ENCODE results near the gene C20orf204. TPM values are rescaled to one million over a fixed set of nuclear protein-coding genes. Genes with fewer than 3 reads are reported as not detected.

The C20orf204 gene
- total RNA-seq, 1 donor from 2014 or later: 0.52 TPM

GRCh38 chr20:64063389-64064144, 27.6 kb downstream of the C20orf204 start:
- Histone ChIP-seq H3K36me3 (ENCODE audit: control insufficient read depth in 3 of 3, insufficient read depth in 3 of 3, low read length in 3 of 3) (no peaks in the 10 kb centered on the region), H3K9ac (ENCODE audit: low read depth in 1 of 3, low read length in 3 of 3) (peak overlapping the region; percentile 76 to 89 (median 76)), H3K27ac (ENCODE audit: low read depth, low read length) (peak overlapping the region; percentile 25), H3K4me3 (ENCODE audit: low read length in 3 of 3) (peak overlapping the region; percentile 78 to 85 (median 82)), H3K27me3 (ENCODE audit: control insufficient read depth in 3 of 3, insufficient read depth in 3 of 3, low read length in 3 of 3) (no peaks in the 10 kb centered on the region), H3K4me1 (ENCODE audit: control insufficient read depth in 3 of 3, insufficient read depth in 3 of 3, low read length in 3 of 3) (peaks cover 16 to 28% (median 27%) of the 10 kb centered on the region in 3 donors), H3K9me3 (ENCODE audit: control insufficient read depth in 3 of 3, low read length in 3 of 3) (no peaks in the 10 kb centered on the region)

- peak overlapping the region; percentile 76 to 89 (median 76) for H3K9ac ChIP-seq (ENCODE audit: low read depth in 1 of 3, low read length in 3 of 3)
- H3K4me1 ChIP-seq (ENCODE audit: control insufficient read depth in 3 of 3, insufficient read depth in 3 of 3, low read length in 3 of 3): peaks cover 16 to 28% (median 27%) of the 10 kb centered on the region in 3 donors
- H3K36me3 ChIP-seq (ENCODE audit: control insufficient read depth in 3 of 3, insufficient read depth in 3 of 3, low read length in 3 of 3): no peaks in the 10 kb centered on the region
- H3K9me3 ChIP-seq (ENCODE audit: control insufficient read depth in 3 of 3, low read length in 3 of 3): no peaks in the 10 kb centered on the region
- peak overlapping the region; percentile 78 to 85 (median 82) for H3K4me3 ChIP-seq (ENCODE audit: low read length in 3 of 3)
- H3K27me3 ChIP-seq (ENCODE audit: control insufficient read depth in 3 of 3, insufficient read depth in 3 of 3, low read length in 3 of 3): no peaks in the 10 kb centered on the region
- H3K27ac ChIP-seq (ENCODE audit: low read depth, low read length): no peak overlapping the region
These were observed 28.2 kb downstream of the C20orf204 start for GRCh38 chr20:64064145-64064698.

- Histone ChIP-seq H3K27ac (ENCODE audit: low read depth, low read length) (no peak overlapping the region), H3K36me3 (ENCODE audit: control insufficient read depth in 3 of 3, insufficient read depth in 3 of 3, low read length in 3 of 3) (no peaks in the 10 kb centered on the region), H3K4me3 (ENCODE audit: low read length in 3 of 3) (no peak overlapping the region), H3K4me1 (ENCODE audit: control insufficient read depth in 3 of 3, insufficient read depth in 3 of 3, low read length in 3 of 3) (peaks cover 16 to 30% (median 27%) of the 10 kb centered on the region in 3 donors), H3K9me3 (ENCODE audit: control insufficient read depth in 3 of 3, low read length in 3 of 3) (no peaks in the 10 kb centered on the region), H3K9ac (ENCODE audit: low read depth in 1 of 3, low read length in 3 of 3) (peak overlapping the region in 2 of 3 donors; percentile 8 to 54), H3K27me3 (ENCODE audit: control insufficient read depth in 3 of 3, insufficient read depth in 3 of 3, low read length in 3 of 3) (no peaks in the 10 kb centered on the region)
These were observed 29.3 kb downstream of the C20orf204 start for GRCh38 chr20:64065062-64065973.

DNA sequence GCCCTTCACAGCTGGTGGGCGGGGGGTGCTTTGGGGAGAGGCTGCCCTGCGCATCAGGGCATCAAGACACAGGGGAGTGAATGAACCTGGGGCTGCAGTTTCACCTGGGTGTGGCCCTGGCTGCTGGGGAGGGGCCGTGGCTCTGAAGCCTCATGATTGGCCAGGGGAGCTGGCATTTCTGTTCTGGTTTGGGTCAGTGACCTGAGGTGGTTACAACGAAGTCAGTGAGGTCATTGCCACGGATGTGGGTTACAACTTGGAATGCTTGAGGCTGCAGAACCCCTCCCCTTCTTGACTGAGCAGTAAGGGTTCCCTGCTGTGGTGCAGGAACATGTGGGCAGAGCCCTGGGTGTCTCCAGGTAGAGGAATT, 30.0 kb downstream of the C20orf204 start:
- H3K36me3 ChIP-seq (ENCODE audit: control insufficient read depth in 3 of 3, insufficient read depth in 3 of 3, low read length in 3 of 3): no peaks in the 10 kb centered on the region
- no peak overlapping the region for H3K4me3 ChIP-seq (ENCODE audit: low read length in 3 of 3)
- H3K27me3 ChIP-seq (ENCODE audit: control insufficient read depth in 3 of 3, insufficient read depth in 3 of 3, low read length in 3 of 3): no peaks in the 10 kb centered on the region
- H3K9me3 ChIP-seq (ENCODE audit: control insufficient read depth in 3 of 3, low read length in 3 of 3): no peaks in the 10 kb centered on the region
- no peak overlapping the region for H3K9ac ChIP-seq (ENCODE audit: low read depth in 1 of 3, low read length in 3 of 3)
- peaks cover 16 to 30% (median 27%) of the 10 kb centered on the region in 3 donors for H3K4me1 ChIP-seq (ENCODE audit: control insufficient read depth in 3 of 3, insufficient read depth in 3 of 3, low read length in 3 of 3)
- no peak overlapping the region for H3K27ac ChIP-seq (ENCODE audit: low read depth, low read length)

- Histone ChIP-seq H3K36me3 (ENCODE audit: control insufficient read depth in 3 of 3, insufficient read depth in 3 of 3, low read length in 3 of 3) (peaks cover 0 to 1% (median 0%) of the 10 kb centered on the region in 3 donors), H3K27me3 (ENCODE audit: control insufficient read depth in 3 of 3, insufficient read depth in 3 of 3, low read length in 3 of 3) (no peaks in the 10 kb centered on the region), H3K4me3 (ENCODE audit: low read length in 3 of 3) (no peak overlapping the region), H3K9me3 (ENCODE audit: control insufficient read depth in 3 of 3, low read length in 3 of 3) (no peaks in the 10 kb centered on the region), H3K27ac (ENCODE audit: low read depth, low read length) (no peak overlapping the region), H3K9ac (ENCODE audit: low read depth in 1 of 3, low read length in 3 of 3) (no peak overlapping the region), H3K4me1 (ENCODE audit: control insufficient read depth in 3 of 3, insufficient read depth in 3 of 3, low read length in 3 of 3) (peaks cover 15 to 27% (median 24%) of the 10 kb centered on the region in 3 donors)
These were observed 31.1 kb downstream of the C20orf204 start for GRCh38 chr20:64067005-64067632.

GRCh38 chr20:64067733-64068307, 31.8 kb downstream of the C20orf204 start:
- Histone ChIP-seq H3K9ac (ENCODE audit: low read depth in 1 of 3, low read length in 3 of 3) (no peak overlapping the region), H3K4me1 (ENCODE audit: control insufficient read depth in 3 of 3, insufficient read depth in 3 of 3, low read length in 3 of 3) (peaks cover 11 to 22% (median 18%) of the 10 kb centered on the region in 3 donors), H3K9me3 (ENCODE audit: control insufficient read depth in 3 of 3, low read length in 3 of 3) (no peaks in the 10 kb centered on the region), H3K4me3 (ENCODE audit: low read length in 3 of 3) (no peak overlapping the region), H3K27me3 (ENCODE audit: control insufficient read depth in 3 of 3, insufficient read depth in 3 of 3, low read length in 3 of 3) (no peaks in the 10 kb centered on the region), H3K27ac (ENCODE audit: low read depth, low read length) (no peak overlapping the region), H3K36me3 (ENCODE audit: control insufficient read depth in 3 of 3, insufficient read depth in 3 of 3, low read length in 3 of 3) (peaks cover 1 to 3% (median 2%) of the 10 kb centered on the region in 3 donors)

- no peaks in the 10 kb centered on the region for H3K9me3 ChIP-seq (ENCODE audit: control insufficient read depth in 3 of 3, low read length in 3 of 3)
- no peak overlapping the region for H3K9ac ChIP-seq (ENCODE audit: low read depth in 1 of 3, low read length in 3 of 3)
- H3K27me3 ChIP-seq (ENCODE audit: control insufficient read depth in 3 of 3, insufficient read depth in 3 of 3, low read length in 3 of 3): no peaks in the 10 kb centered on the region
- peaks cover 1 to 4% (median 3%) of the 10 kb centered on the region in 3 donors for H3K36me3 ChIP-seq (ENCODE audit: control insufficient read depth in 3 of 3, insufficient read depth in 3 of 3, low read length in 3 of 3)
- peaks cover 11 to 21% (median 14%) of the 10 kb centered on the region in 3 donors for H3K4me1 ChIP-seq (ENCODE audit: control insufficient read depth in 3 of 3, insufficient read depth in 3 of 3, low read length in 3 of 3)
- no peak overlapping the region for H3K4me3 ChIP-seq (ENCODE audit: low read length in 3 of 3)
- H3K27ac ChIP-seq (ENCODE audit: low read depth, low read length): no peak overlapping the region
These were observed 32.6 kb downstream of the C20orf204 start for GRCh38 chr20:64068386-64069208.

GRCh38 chr20:64069209-64069613, 33.2 kb downstream of the C20orf204 start:
- H3K9me3 ChIP-seq (ENCODE audit: control insufficient read depth in 3 of 3, low read length in 3 of 3): no peaks in the 10 kb centered on the region
- peaks cover 3 to 5% (median 4%) of the 10 kb centered on the region in 3 donors for H3K36me3 ChIP-seq (ENCODE audit: control insufficient read depth in 3 of 3, insufficient read depth in 3 of 3, low read length in 3 of 3)
- no peak overlapping the region for H3K27ac ChIP-seq (ENCODE audit: low read depth, low read length)
- no peak overlapping the region for H3K9ac ChIP-seq (ENCODE audit: low read depth in 1 of 3, low read length in 3 of 3)
- H3K27me3 ChIP-seq (ENCODE audit: control insufficient read depth in 3 of 3, insufficient read depth in 3 of 3, low read length in 3 of 3): no peaks in the 10 kb centered on the region
- no peak overlapping the region for H3K4me3 ChIP-seq (ENCODE audit: low read length in 3 of 3)
- H3K4me1 ChIP-seq (ENCODE audit: control insufficient read depth in 3 of 3, insufficient read depth in 3 of 3, low read length in 3 of 3): peaks cover 5 to 14% (median 8%) of the 10 kb centered on the region in 3 donors
